Breast epithelium (tissue), 3 donors: Measurements from ENCODE around the gene MUC22.

Source experiments
- POLR2A ChIP-seq: fragments of 450-650 bp; IDR thresholded peaks from one replicate; pipeline ENCODE4 v1.6.1; 2016; ENCODE audit warnings: antibody characterized with exemption, mild to moderate bottlenecking, moderate library complexity
- POLR2AphosphoS5 ChIP-seq, 3 donors: sonication (generic); formaldehyde crosslinking; IDR thresholded peaks; one replicate each; pipeline ENCODE4 v1.6.1; 2017; ENCODE audit warnings: antibody characterized with exemption in 3 of 3
- TF ChIP-seq, protein P1 (sequence below), 3 donors: fragments of 450-650 bp; IDR thresholded peaks; one replicate each; pipeline ENCODE4 v1.5.1; 2016 to 2017; ENCODE audit warnings: antibody characterized with exemption in 3 of 3, mild to moderate bottlenecking in 3 of 3, moderate library complexity in 3 of 3

DNA sequence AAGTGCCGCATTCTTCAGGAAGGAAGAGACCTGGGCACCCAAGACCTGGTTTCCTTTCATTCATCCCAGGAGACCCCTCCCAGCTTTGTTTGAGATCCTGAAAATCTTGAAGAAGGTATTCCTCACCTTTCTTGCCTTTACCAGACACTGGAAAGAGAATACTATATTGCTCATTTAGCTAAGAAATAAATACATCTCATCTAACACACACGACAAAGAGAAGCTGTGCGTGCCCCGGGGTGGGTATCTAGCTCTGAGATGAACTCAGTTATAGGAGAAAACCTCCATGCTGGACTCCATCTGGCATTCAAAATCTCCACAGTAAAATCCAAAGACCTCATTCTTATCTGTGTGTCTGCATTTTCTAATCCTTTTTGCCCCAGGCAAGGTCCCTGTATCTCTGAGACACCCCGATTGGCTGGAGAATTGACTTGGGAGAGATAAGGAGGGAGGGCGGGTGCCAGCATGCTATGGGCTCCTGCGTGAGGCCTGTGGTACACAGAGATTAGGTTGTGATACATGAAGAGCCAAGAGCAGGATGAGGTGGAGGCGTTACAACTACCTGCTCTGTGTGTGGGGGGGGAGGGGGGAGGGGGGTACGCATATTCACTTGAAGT, 22.0 kb upstream of the MUC22 start:
- TF ChIP-seq, protein P1, sequence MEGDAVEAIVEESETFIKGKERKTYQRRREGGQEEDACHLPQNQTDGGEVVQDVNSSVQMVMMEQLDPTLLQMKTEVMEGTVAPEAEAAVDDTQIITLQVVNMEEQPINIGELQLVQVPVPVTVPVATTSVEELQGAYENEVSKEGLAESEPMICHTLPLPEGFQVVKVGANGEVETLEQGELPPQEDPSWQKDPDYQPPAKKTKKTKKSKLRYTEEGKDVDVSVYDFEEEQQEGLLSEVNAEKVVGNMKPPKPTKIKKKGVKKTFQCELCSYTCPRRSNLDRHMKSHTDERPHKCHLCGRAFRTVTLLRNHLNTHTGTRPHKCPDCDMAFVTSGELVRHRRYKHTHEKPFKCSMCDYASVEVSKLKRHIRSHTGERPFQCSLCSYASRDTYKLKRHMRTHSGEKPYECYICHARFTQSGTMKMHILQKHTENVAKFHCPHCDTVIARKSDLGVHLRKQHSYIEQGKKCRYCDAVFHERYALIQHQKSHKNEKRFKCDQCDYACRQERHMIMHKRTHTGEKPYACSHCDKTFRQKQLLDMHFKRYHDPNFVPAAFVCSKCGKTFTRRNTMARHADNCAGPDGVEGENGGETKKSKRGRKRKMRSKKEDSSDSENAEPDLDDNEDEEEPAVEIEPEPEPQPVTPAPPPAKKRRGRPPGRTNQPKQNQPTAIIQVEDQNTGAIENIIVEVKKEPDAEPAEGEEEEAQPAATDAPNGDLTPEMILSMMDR (IDR thresholded peaks at IDR 0.05): no peak
- no peak for TF ChIP-seq POLR2AphosphoS5 (IDR thresholded peaks at IDR 0.05)
- TF ChIP-seq POLR2A: no peak
